ENCODE data around the gene ASCC2.

GRCh38 chr22:29846290-29846689 is 8.2 kb upstream of the ASCC2 start:
- TF ChIP-seq POLR2A (IDR thresholded peaks at IDR 0.05), result no peak
- TF ChIP-seq CTCF (IDR thresholded peaks at IDR 0.05), result no peak
